GM23338 (cell line): ENCODE measurements around the gene CYB5D1. TPM values are rescaled to one million over a fixed set of nuclear protein-coding genes. Genes with fewer than 3 reads are reported as not detected.
A peak's percentile ranks its signal among the peaks of the same experiment; 100 is the strongest.

Experiments
- ATAC-seq: fragments of 200-7000 bp; cut with Tn5 transposase; 3 replicates; pipeline ENCODE4 v1.9.1; 2020
- DNase-seq: peaks from one replicate; pipeline ENCODE4 v3.0.0-alpha.2; 2015; ENCODE audit warnings: low spot score
- H2AFZ ChIP-seq: fragments of 200-600 bp; sonication (generic); 2 replicates; pipeline ENCODE4 v1.8.0; 2016; ENCODE audit warnings: antibody characterized with exemption, mild to moderate bottlenecking, moderate library complexity
- H3F3A ChIP-seq: fragments of 200-600 bp; sonication (generic); replicated peaks from 2 replicates; pipeline ENCODE4 v1.8.0; 2017; ENCODE audit warnings: antibody characterized with exemption, mixed run types, low read depth
- H3K27ac ChIP-seq: fragments of 200-600 bp; sonication (generic); 2 replicates; pipeline ENCODE4 v1.6.1; 2016; ENCODE audit warnings: low read depth
- H3K27me3 ChIP-seq: fragments of 200-600 bp; sonication (generic); 2 replicates; pipeline ENCODE4 v1.8.0; 2016; ENCODE audit warnings: mild to moderate bottlenecking, mixed run types, moderate library complexity; ENCODE audit not compliant: insufficient read depth
- H3K36me3 ChIP-seq: fragments of 200-600 bp; sonication (generic); 2 replicates; pipeline ENCODE4 v1.8.0; 2016; ENCODE audit warnings: mild to moderate bottlenecking; ENCODE audit not compliant: insufficient read depth
- H3K4me1 ChIP-seq: fragments of 200-600 bp; sonication (generic); 2 replicates; pipeline ENCODE4 v1.8.0; 2016; ENCODE audit warnings: mild to moderate bottlenecking, moderate library complexity; ENCODE audit not compliant: insufficient read depth
- H3K4me2 ChIP-seq: fragments of 200-600 bp; sonication (generic); 2 replicates; pipeline ENCODE4 v1.7.1; 2017; ENCODE audit warnings: mixed run types
- H3K4me3 ChIP-seq: fragments of 200-600 bp; sonication (generic); 2 replicates; pipeline ENCODE4 v1.6.1; 2016; ENCODE audit warnings: mixed run types
- H3K79me2 ChIP-seq: fragments of 200-600 bp; sonication (generic); replicated peaks from 2 replicates; pipeline ENCODE4 v1.8.0; 2017; ENCODE audit warnings: mild to moderate bottlenecking; ENCODE audit not compliant: insufficient read depth
- H3K9me2 ChIP-seq: fragments of 200-600 bp; sonication (generic); 2 replicates; pipeline ENCODE4 v1.8.0; 2017; ENCODE audit not compliant: insufficient read depth
- H4K20me1 ChIP-seq: fragments of 200-600 bp; sonication (generic); replicated peaks from 2 replicates; pipeline ENCODE4 v1.8.0; 2017; ENCODE audit warnings: mild to moderate bottlenecking; ENCODE audit not compliant: insufficient read depth
- H3K27ac Mint-ChIP-seq: 2 replicates; pipeline ENCODE4 v1.8.0; 2020; ENCODE audit warnings: inconsistent platforms, mild to moderate bottlenecking, moderate library complexity, mixed read lengths
- H3K27me3 Mint-ChIP-seq: 3 replicates; pipeline ENCODE4 v1.8.0; 2022; ENCODE audit warnings: low read depth, mild to moderate bottlenecking, moderate library complexity, mixed read lengths, inconsistent platforms; ENCODE audit not compliant: insufficient read depth, poor library complexity
- H3K36me3 Mint-ChIP-seq: 3 replicates; pipeline ENCODE4 v1.8.0; 2021; ENCODE audit warnings: low read depth, mild to moderate bottlenecking, inconsistent platforms, moderate library complexity, mixed read lengths
- H3K4me1 Mint-ChIP-seq: 3 replicates; pipeline ENCODE4 v1.8.0; 2020; ENCODE audit warnings: mild to moderate bottlenecking, inconsistent platforms, mixed read lengths
- H3K4me3 Mint-ChIP-seq: 3 replicates; pipeline ENCODE4 v1.8.0; 2021; ENCODE audit warnings: moderate library complexity, mild to moderate bottlenecking, inconsistent platforms, mixed read lengths
- H3K9me3 Mint-ChIP-seq: 3 replicates; pipeline ENCODE4 v1.8.0; 2020; ENCODE audit warnings: moderate library complexity, mild to moderate bottlenecking, inconsistent platforms, mixed read lengths
- CREB1 ChIP-seq: fragments of 250-450 bp; sonication (Bioruptor Pico); IDR thresholded peaks from 2 replicates; pipeline ENCODE4 v1.5.0; 2020; ENCODE audit warnings: low read depth, mild to moderate bottlenecking, moderate library complexity
- EZH2 ChIP-seq: fragments of 200-600 bp; sonication (generic); IDR thresholded peaks from one replicate; pipeline ENCODE4 v1.8.0; 2017; ENCODE audit warnings: antibody characterized with exemption, mild to moderate bottlenecking, low read depth; ENCODE audit not compliant: unreplicated experiment
- EZH2phosphoT487 ChIP-seq: fragments of 200-600 bp; sonication (generic); IDR thresholded peaks from one replicate; pipeline ENCODE4 v1.8.1; 2018; ENCODE audit warnings: antibody characterized with exemption; ENCODE audit not compliant: unreplicated experiment
- JUNB ChIP-seq: IDR thresholded peaks from one replicate; pipeline ENCODE4 v1.6.1; 2016; ENCODE audit warnings: antibody characterized with exemption; ENCODE audit not compliant: unreplicated experiment
- NANOG ChIP-seq: IDR thresholded peaks from 2 replicates; pipeline ENCODE4 v1.6.1; 2016; ENCODE audit warnings: antibody characterized with exemption, borderline replicate concordance
- POLR2AphosphoS5 ChIP-seq: IDR thresholded peaks from 2 replicates; pipeline ENCODE4 v1.6.1; 2016; ENCODE audit warnings: antibody characterized with exemption, low read depth
- STAT1 ChIP-seq: IDR thresholded peaks from one replicate; pipeline ENCODE4 v1.6.1; 2016; ENCODE audit warnings: antibody characterized with exemption; ENCODE audit not compliant: unreplicated experiment
- ZNF114 ChIP-seq: fragments of 250-450 bp; sonication (Bioruptor Pico); IDR thresholded peaks from 2 replicates; pipeline ENCODE4 v1.5.0; 2020; ENCODE audit warnings: mild to moderate bottlenecking, moderate library complexity
- ZNF331 ChIP-seq: fragments of 250-450 bp; sonication (Bioruptor Pico); IDR thresholded peaks from 2 replicates; pipeline ENCODE4 v1.5.0; 2020; ENCODE audit warnings: low read depth, mild to moderate bottlenecking, moderate library complexity
- polyA plus RNA-seq: library from polyadenylated mRNA; unstranded; fragments of >200 nt; fragmentation: Nextera tagmentation; extraction: Ambion mirVana; gene quantifications from 2 replicates; pipeline ENCODE4 v1.2.1, GENCODE V29; 2016
- total RNA-seq: library from RNA; depleted of rRNA; stranded (reverse); fragments of >200 nt; shearing (Covaris generic); gene quantifications from 2 replicates; pipeline ENCODE4 v1.2.3, GENCODE V29; 2014
- TF ChIP-seq, protein P1 (sequence below): IDR thresholded peaks from 2 replicates; pipeline ENCODE4 v1.6.1; 2016; ENCODE audit warnings: antibody characterized with exemption
- TF ChIP-seq, protein P2 (sequence below), 2 experiments: fragments of 200-600 bp in 1 of 2; sonication (generic) in 1 of 2; conservative IDR thresholded peaks; 2 replicates each; pipeline versions ENCODE4 v1.5.1 to v1.6.1; 2016 to 2017; ENCODE audit warnings: antibody characterized with exemption in 2 of 2, low read depth in 2 of 2, mild to moderate bottlenecking in 2 of 2, moderate library complexity in 1 of 2
- TF ChIP-seq, protein P3 (sequence below): IDR thresholded peaks from one replicate; pipeline ENCODE4 v1.6.1; 2018; ENCODE audit warnings: antibody characterized with exemption; ENCODE audit not compliant: unreplicated experiment
- TF ChIP-seq, protein P4 (sequence below): fragments of 250-450 bp; sonication (Bioruptor Pico); IDR thresholded peaks from 2 replicates; pipeline ENCODE4 v1.5.0; 2020; ENCODE audit warnings: mild to moderate bottlenecking, moderate library complexity

The CYB5D1 gene
- total and polyA plus RNA-seq, 2 experiments from 2014 or later = 3.5 to 8.4 TPM

DNA sequence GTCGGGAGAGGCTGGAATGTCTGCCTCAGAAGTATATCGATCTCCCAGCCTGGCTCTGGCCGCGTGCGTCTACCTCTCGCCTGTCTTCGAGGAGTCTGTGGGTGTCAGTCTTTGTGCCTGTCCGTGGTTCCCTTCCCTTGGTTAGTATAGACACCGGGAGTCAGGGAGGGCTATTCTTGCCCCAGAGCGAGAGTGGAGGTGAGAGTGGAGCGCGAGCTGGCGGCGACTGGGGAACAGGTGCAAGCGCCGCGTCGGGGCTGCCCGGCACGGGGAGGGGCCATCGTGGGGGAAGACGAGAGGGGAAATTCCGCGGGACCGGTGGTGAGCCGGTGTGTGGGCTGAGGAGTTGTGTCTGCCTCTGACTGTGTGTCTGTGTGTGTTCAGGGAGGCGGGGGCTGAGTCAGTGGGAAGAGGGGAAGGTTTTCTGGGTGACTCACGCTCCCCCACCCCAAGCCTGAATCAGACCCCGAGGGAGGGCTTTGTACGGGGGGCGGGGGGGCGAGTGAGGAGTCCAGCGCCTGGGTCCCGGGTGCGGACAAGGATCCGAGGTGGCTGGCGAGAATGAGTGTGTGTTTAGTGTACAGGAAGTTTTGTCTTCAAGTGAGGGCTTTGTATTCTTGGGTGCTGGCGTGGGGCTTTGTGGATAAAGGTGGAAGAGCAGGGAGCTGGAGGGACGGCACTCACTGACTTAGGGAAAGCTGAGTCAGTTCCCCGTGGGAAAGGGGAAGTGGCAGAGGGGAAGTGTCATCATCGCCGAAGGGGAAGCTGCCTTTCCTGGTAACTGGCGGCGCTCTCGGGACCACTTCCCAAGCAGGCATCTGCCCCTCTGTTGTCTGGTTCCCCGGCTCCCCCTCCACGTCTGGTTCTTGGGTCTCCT lies 15.2 kb upstream of the CYB5D1 start (continued):
- TF ChIP-seq, protein P1, sequence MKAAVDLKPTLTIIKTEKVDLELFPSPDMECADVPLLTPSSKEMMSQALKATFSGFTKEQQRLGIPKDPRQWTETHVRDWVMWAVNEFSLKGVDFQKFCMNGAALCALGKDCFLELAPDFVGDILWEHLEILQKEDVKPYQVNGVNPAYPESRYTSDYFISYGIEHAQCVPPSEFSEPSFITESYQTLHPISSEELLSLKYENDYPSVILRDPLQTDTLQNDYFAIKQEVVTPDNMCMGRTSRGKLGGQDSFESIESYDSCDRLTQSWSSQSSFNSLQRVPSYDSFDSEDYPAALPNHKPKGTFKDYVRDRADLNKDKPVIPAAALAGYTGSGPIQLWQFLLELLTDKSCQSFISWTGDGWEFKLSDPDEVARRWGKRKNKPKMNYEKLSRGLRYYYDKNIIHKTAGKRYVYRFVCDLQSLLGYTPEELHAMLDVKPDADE = no peak
- TF ChIP-seq JUNB = no peak
- no peak for TF ChIP-seq NANOG
- peak; percentile 59 for TF ChIP-seq EZH2
- TF ChIP-seq EZH2phosphoT487 = no peak
- 0 out of 2 replicates have a peak, but pooled peaks have one; percentile 17 for TF ChIP-seq CREB1
- TF ChIP-seq ZNF114 (CRISPR knock-in tag) = no peak
- TF ChIP-seq, protein P2, sequence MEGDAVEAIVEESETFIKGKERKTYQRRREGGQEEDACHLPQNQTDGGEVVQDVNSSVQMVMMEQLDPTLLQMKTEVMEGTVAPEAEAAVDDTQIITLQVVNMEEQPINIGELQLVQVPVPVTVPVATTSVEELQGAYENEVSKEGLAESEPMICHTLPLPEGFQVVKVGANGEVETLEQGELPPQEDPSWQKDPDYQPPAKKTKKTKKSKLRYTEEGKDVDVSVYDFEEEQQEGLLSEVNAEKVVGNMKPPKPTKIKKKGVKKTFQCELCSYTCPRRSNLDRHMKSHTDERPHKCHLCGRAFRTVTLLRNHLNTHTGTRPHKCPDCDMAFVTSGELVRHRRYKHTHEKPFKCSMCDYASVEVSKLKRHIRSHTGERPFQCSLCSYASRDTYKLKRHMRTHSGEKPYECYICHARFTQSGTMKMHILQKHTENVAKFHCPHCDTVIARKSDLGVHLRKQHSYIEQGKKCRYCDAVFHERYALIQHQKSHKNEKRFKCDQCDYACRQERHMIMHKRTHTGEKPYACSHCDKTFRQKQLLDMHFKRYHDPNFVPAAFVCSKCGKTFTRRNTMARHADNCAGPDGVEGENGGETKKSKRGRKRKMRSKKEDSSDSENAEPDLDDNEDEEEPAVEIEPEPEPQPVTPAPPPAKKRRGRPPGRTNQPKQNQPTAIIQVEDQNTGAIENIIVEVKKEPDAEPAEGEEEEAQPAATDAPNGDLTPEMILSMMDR (conservative IDR thresholded peaks at IDR 0.05; ENCODE audit: low read depth in 2 of 2) = no peak
- no peak for TF ChIP-seq ZNF331 (CRISPR knock-in tag)
- TF ChIP-seq, protein P3, sequence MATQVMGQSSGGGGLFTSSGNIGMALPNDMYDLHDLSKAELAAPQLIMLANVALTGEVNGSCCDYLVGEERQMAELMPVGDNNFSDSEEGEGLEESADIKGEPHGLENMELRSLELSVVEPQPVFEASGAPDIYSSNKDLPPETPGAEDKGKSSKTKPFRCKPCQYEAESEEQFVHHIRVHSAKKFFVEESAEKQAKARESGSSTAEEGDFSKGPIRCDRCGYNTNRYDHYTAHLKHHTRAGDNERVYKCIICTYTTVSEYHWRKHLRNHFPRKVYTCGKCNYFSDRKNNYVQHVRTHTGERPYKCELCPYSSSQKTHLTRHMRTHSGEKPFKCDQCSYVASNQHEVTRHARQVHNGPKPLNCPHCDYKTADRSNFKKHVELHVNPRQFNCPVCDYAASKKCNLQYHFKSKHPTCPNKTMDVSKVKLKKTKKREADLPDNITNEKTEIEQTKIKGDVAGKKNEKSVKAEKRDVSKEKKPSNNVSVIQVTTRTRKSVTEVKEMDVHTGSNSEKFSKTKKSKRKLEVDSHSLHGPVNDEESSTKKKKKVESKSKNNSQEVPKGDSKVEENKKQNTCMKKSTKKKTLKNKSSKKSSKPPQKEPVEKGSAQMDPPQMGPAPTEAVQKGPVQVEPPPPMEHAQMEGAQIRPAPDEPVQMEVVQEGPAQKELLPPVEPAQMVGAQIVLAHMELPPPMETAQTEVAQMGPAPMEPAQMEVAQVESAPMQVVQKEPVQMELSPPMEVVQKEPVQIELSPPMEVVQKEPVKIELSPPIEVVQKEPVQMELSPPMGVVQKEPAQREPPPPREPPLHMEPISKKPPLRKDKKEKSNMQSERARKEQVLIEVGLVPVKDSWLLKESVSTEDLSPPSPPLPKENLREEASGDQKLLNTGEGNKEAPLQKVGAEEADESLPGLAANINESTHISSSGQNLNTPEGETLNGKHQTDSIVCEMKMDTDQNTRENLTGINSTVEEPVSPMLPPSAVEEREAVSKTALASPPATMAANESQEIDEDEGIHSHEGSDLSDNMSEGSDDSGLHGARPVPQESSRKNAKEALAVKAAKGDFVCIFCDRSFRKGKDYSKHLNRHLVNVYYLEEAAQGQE = no peak
- TF ChIP-seq POLR2AphosphoS5 = no peak

DNA sequence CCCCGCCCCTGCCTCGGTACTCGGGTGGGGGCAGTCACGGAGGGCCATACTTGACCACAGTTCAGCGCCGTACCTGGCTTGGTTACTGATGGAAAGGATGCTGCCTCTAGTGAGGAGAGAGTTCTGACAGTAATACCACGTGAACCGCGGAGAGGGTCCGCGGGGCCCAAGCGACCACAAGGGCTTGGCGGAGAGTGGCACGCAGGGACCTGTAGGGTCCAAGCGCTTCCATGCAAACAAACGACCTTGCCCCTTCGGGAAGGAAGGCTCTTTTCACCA lies 14.6 kb upstream of the CYB5D1 start:
- Histone ChIP-seq H3K79me2 (no peaks in the 10 kb centered on the region), H3K4me3 (peak overlapping the region; percentile 94), H2AFZ (peak overlapping the region; percentile 92), H3K36me3 (peaks cover 6% of the 10 kb centered on the region; the same call in 1 of the 2 replicates), H3K4me2 (peak overlapping the region; percentile 99), H3K27ac (no peak overlapping the region), H3K9me2 (no peaks in the 10 kb centered on the region), H3F3A (peaks cover 16% of the 10 kb centered on the region), H3K4me1 (peaks cover 17% of the 10 kb centered on the region), H3K27me3 (peaks cover 88% of the 10 kb centered on the region), H4K20me1 (peaks cover 13% of the 10 kb centered on the region)
- DNase-seq (peak; percentile 60), ATAC-seq (peak; percentile 3)
- peaks cover 30% of the 10 kb centered on the region for H3K4me1 Mint-ChIP-seq
- H3K4me3 Mint-ChIP-seq = peak overlapping the region; percentile 88
- peaks cover 2% of the 10 kb centered on the region; the same call in 1 of the 3 replicates for H3K36me3 Mint-ChIP-seq
- H3K9me3 Mint-ChIP-seq = no peaks in the 10 kb centered on the region; the same call in 2 of the 3 replicates
- no peak overlapping the region for H3K27ac Mint-ChIP-seq
- H3K27me3 Mint-ChIP-seq = peaks cover 65% of the 10 kb centered on the region
- TF ChIP-seq STAT1 (no peak), ZNF331 (CRISPR knock-in tag) (no peak)
- TF ChIP-seq, protein P4, sequence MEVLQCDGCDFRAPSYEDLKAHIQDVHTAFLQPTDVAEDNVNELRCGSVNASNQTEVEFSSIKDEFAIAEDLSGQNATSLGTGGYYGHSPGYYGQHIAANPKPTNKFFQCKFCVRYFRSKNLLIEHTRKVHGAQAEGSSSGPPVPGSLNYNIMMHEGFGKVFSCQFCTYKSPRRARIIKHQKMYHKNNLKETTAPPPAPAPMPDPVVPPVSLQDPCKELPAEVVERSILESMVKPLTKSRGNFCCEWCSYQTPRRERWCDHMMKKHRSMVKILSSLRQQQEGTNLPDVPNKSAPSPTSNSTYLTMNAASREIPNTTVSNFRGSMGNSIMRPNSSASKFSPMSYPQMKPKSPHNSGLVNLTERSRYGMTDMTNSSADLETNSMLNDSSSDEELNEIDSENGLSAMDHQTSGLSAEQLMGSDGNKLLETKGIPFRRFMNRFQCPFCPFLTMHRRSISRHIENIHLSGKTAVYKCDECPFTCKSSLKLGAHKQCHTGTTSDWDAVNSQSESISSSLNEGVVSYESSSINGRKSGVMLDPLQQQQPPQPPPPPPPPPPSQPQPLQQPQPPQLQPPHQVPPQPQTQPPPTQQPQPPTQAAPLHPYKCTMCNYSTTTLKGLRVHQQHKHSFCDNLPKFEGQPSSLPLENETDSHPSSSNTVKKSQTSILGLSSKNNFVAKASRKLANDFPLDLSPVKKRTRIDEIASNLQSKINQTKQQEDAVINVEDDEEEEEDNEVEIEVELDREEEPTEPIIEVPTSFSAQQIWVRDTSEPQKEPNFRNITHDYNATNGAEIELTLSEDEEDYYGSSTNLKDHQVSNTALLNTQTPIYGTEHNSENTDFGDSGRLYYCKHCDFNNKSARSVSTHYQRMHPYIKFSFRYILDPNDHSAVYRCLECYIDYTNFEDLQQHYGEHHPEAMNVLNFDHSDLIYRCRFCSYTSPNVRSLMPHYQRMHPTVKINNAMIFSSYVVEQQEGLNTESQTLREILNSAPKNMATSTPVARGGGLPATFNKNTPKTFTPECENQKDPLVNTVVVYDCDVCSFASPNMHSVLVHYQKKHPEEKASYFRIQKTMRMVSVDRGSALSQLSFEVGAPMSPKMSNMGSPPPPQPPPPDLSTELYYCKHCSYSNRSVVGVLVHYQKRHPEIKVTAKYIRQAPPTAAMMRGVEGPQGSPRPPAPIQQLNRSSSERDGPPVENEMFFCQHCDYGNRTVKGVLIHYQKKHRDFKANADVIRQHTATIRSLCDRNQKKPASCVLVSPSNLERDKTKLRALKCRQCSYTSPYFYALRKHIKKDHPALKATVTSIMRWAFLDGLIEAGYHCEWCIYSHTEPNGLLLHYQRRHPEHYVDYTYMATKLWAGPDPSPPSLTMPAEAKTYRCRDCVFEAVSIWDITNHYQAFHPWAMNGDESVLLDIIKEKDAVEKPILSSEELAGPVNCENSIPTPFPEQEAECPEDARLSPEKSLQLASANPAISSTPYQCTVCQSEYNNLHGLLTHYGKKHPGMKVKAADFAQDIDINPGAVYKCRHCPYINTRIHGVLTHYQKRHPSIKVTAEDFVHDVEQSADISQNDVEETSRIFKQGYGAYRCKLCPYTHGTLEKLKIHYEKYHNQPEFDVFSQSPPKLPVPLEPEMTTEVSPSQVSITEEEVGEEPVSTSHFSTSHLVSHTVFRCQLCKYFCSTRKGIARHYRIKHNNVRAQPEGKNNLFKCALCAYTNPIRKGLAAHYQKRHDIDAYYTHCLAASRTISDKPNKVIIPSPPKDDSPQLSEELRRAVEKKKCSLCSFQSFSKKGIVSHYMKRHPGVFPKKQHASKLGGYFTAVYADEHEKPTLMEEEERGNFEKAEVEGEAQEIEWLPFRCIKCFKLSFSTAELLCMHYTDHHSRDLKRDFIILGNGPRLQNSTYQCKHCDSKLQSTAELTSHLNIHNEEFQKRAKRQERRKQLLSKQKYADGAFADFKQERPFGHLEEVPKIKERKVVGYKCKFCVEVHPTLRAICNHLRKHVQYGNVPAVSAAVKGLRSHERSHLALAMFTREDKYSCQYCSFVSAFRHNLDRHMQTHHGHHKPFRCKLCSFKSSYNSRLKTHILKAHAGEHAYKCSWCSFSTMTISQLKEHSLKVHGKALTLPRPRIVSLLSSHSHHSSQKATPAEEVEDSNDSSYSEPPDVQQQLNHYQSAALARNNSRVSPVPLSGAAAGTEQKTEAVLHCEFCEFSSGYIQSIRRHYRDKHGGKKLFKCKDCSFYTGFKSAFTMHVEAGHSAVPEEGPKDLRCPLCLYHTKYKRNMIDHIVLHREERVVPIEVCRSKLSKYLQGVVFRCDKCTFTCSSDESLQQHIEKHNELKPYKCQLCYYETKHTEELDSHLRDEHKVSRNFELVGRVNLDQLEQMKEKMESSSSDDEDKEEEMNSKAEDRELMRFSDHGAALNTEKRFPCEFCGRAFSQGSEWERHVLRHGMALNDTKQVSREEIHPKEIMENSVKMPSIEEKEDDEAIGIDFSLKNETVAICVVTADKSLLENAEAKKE = no peak
